HEK293 (cell line): Measurements from ENCODE around the gene LRRC8E.
A peak's percentile ranks its signal among the peaks of the same experiment; 100 is the strongest.

Source experiments
- ATF2 ChIP-seq: fragments of 450-650 bp; formaldehyde crosslinking; IDR thresholded peaks from 2 replicates; pipeline ENCODE4 v1.5.1; 2016; ENCODE audit warnings: missing biosample characterization, missing genetic modification characterization, low read depth
- GFI1B ChIP-seq: fragments of 450-650 bp; formaldehyde crosslinking; IDR thresholded peaks from 2 replicates; pipeline ENCODE4 v1.5.1; 2016; ENCODE audit warnings: missing biosample characterization, missing genetic modification characterization
- HOXA7 ChIP-seq: sonication (generic); formaldehyde crosslinking; IDR thresholded peaks from 2 replicates; pipeline ENCODE4 v1.8.1; 2022; ENCODE audit warnings: missing genetic modification reagents, borderline replicate concordance
- KLF8 ChIP-seq: fragments of 450-650 bp; formaldehyde crosslinking; IDR thresholded peaks from 2 replicates; pipeline ENCODE4 v1.5.1; 2016; ENCODE audit warnings: missing biosample characterization, missing genetic modification characterization
- KLF9 ChIP-seq: fragments of 450-650 bp; formaldehyde crosslinking; IDR thresholded peaks from 2 replicates; pipeline ENCODE4 v1.5.1; 2016; ENCODE audit warnings: missing biosample characterization, missing genetic modification characterization, low read depth
- PATZ1 ChIP-seq: fragments of 450-650 bp; formaldehyde crosslinking; IDR thresholded peaks from 2 replicates; pipeline ENCODE4 v1.5.1; 2016; ENCODE audit warnings: missing biosample characterization, missing genetic modification characterization
- PBX3 ChIP-seq: sonication (generic); formaldehyde crosslinking; IDR thresholded peaks from 2 replicates; pipeline ENCODE4 v1.8.1; 2022; ENCODE audit warnings: mild to moderate bottlenecking, moderate library complexity, missing genetic modification reagents
- SCRT2 ChIP-seq: fragments of 450-650 bp; formaldehyde crosslinking; IDR thresholded peaks from 2 replicates; pipeline ENCODE4 v1.5.1; 2016; ENCODE audit warnings: missing biosample characterization, missing genetic modification characterization
- TRIM28 ChIP-seq: IDR thresholded peaks from 2 replicates; pipeline ENCODE4 v1.6.1; 2011; ENCODE audit warnings: low read length, control low read depth, borderline replicate concordance
- ZBTB20 ChIP-seq: fragments of 450-650 bp; formaldehyde crosslinking; IDR thresholded peaks from 2 replicates; pipeline ENCODE4 v1.5.1; 2016; ENCODE audit warnings: missing biosample characterization, missing genetic modification characterization
- ZBTB44 ChIP-seq: fragments of 450-650 bp; IDR thresholded peaks from 2 replicates; pipeline ENCODE4 v1.5.1; 2018; ENCODE audit warnings: missing biosample characterization, mild to moderate bottlenecking, missing genetic modification characterization
- ZBTB8A ChIP-seq: fragments of 450-650 bp; formaldehyde crosslinking; IDR thresholded peaks from 2 replicates; pipeline ENCODE4 v1.5.1; 2016; ENCODE audit warnings: missing biosample characterization, missing genetic modification characterization
- ZIC2 ChIP-seq: fragments of 450-650 bp; formaldehyde crosslinking; IDR thresholded peaks from 2 replicates; pipeline ENCODE4 v1.5.1; 2016; ENCODE audit warnings: missing biosample characterization, missing genetic modification characterization
- ZNF114 ChIP-seq: fragments of 450-650 bp; formaldehyde crosslinking; IDR thresholded peaks from 2 replicates; pipeline ENCODE4 v1.5.0; 2017; ENCODE audit warnings: missing biosample characterization, missing genetic modification characterization
- ZNF239 ChIP-seq: fragments of 450-650 bp; formaldehyde crosslinking; IDR thresholded peaks from 2 replicates; pipeline ENCODE4 v1.5.1; 2016; ENCODE audit warnings: missing biosample characterization, missing genetic modification characterization
- ZNF280C ChIP-seq: fragments of 450-650 bp; formaldehyde crosslinking; IDR thresholded peaks from 2 replicates; pipeline ENCODE4 v1.5.1; 2016; ENCODE audit warnings: missing biosample characterization, missing genetic modification characterization
- ZNF280D ChIP-seq: fragments of 450-650 bp; formaldehyde crosslinking; IDR thresholded peaks from 2 replicates; pipeline ENCODE4 v1.5.1; 2016; ENCODE audit warnings: missing biosample characterization, missing genetic modification characterization
- ZNF366 ChIP-seq: fragments of 450-650 bp; formaldehyde crosslinking; conservative IDR thresholded peaks from 2 replicates; pipeline ENCODE4 v1.5.1; 2016; ENCODE audit warnings: missing biosample characterization, missing genetic modification characterization
- ZNF473 ChIP-seq: fragments of 450-650 bp; formaldehyde crosslinking; IDR thresholded peaks from 2 replicates; pipeline ENCODE4 v1.5.1; 2017; ENCODE audit warnings: missing biosample characterization, missing genetic modification characterization
- ZNF510 ChIP-seq: fragments of 450-650 bp; formaldehyde crosslinking; IDR thresholded peaks from 2 replicates; pipeline ENCODE4 v1.5.1; 2018; ENCODE audit warnings: mild to moderate bottlenecking, missing genetic modification characterization, missing biosample characterization; ENCODE audit not compliant: insufficient replicate concordance
- ZNF610 ChIP-seq: fragments of 450-650 bp; formaldehyde crosslinking; IDR thresholded peaks from 2 replicates; pipeline ENCODE4 v1.5.1; 2016; ENCODE audit warnings: missing biosample characterization, missing genetic modification characterization, borderline replicate concordance
- ZNF626 ChIP-seq: fragments of 450-650 bp; sonication (Bioruptor Pico); formaldehyde crosslinking; IDR thresholded peaks from 2 replicates; pipeline ENCODE4 v1.5.1; 2018; ENCODE audit warnings: missing biosample characterization, missing genetic modification characterization, inconsistent platforms
- ZNF629 ChIP-seq: fragments of 450-650 bp; formaldehyde crosslinking; IDR thresholded peaks from 2 replicates; pipeline ENCODE4 v1.5.1; 2017; ENCODE audit warnings: missing biosample characterization, missing genetic modification characterization
- ZNF664 ChIP-seq: fragments of 450-650 bp; formaldehyde crosslinking; IDR thresholded peaks from 2 replicates; pipeline ENCODE4 v1.5.1; 2016; ENCODE audit warnings: missing biosample characterization, missing genetic modification characterization
- ZNF76 ChIP-seq: fragments of 450-650 bp; formaldehyde crosslinking; IDR thresholded peaks from 2 replicates; pipeline ENCODE4; 2016; ENCODE audit warnings: low read depth, missing biosample characterization, missing genetic modification characterization, borderline replicate concordance
- ZNF837 ChIP-seq: fragments of 450-650 bp; formaldehyde crosslinking; IDR thresholded peaks from 2 replicates; pipeline ENCODE4 v1.5.1; 2016; ENCODE audit warnings: missing biosample characterization, missing genetic modification characterization
- ZNF843 ChIP-seq: fragments of 450-650 bp; formaldehyde crosslinking; IDR thresholded peaks from 2 replicates; pipeline ENCODE4 v1.5.1; 2016; ENCODE audit warnings: missing biosample characterization, missing genetic modification characterization

Gene LRRC8E

GRCh38 chr19:7868671-7869452, 19.4 kb upstream of the LRRC8E start (continued):
- TF ChIP-seq ZNF280C (tag by site-specific recombination) (no peak), ZNF610 (tag by site-specific recombination) (no peak), ZNF843 (tag by site-specific recombination) (peak; percentile 35; the same call in 1 of the 2 replicates), ZNF280D (no peak), ZBTB44 (tag by site-specific recombination) (peak; percentile 69), ATF2 (tag by site-specific recombination) (no peak), ZBTB8A (tag by site-specific recombination) (peak; percentile 47), ZIC2 (peak; percentile 87), KLF9 (peak; percentile 83), HOXA7 (CRISPR knock-in tag) (no peak), ZNF473 (tag by site-specific recombination) (no peak), PBX3 (CRISPR knock-in tag) (peak; percentile 95), GFI1B (tag by site-specific recombination) (no peak), KLF8 (tag by site-specific recombination) (no peak), ZNF626 (tag by site-specific recombination) (no peak), ZBTB20 (tag by site-specific recombination) (peak; percentile 19), ZNF76 (tag by site-specific recombination) (no peak), ZNF114 (tag by site-specific recombination) (no peak), ZNF239 (tag by site-specific recombination) (no peak), SCRT2 (tag by site-specific recombination) (peak; percentile 41; the same call in 1 of the 2 replicates), ZNF837 (tag by site-specific recombination) (no peak), PATZ1 (tag by site-specific recombination) (peak; percentile 81), TRIM28 (peak; percentile 13; the same call in 1 of the 2 replicates), ZNF510 (no peak), ZNF366 (tag by site-specific recombination) (no peak), ZNF664 (no peak), ZNF629 (tag by site-specific recombination) (peak; percentile 81)
